Liver (tissue), 3 donors: ENCODE results near the gene ZBTB8B.

ENCODE experiments used
- CTCF ChIP-seq: fragments of 150-350 bp; IDR thresholded peaks from 2 replicates; pipeline ENCODE4 v1.5.1; 2017; ENCODE audit warnings: improper control_type of control experiment, low read depth, low read length; ENCODE audit not compliant: missing input control
- FOXA1 ChIP-seq: IDR thresholded peaks from 2 replicates; pipeline ENCODE4 v1.6.1; 2016; ENCODE audit warnings: antibody characterized with exemption
- JUND ChIP-seq, 2 donors: IDR thresholded peaks; 2 replicates each; pipeline ENCODE4 v1.6.1; 2016; ENCODE audit warnings: antibody characterized with exemption in 2 of 2
- REST ChIP-seq: IDR thresholded peaks from 2 replicates; pipeline ENCODE4 v1.6.1; 2016; ENCODE audit warnings: antibody characterized with exemption, mild to moderate bottlenecking
- RXRA ChIP-seq, 2 donors: IDR thresholded peaks; 2 replicates each; pipeline ENCODE4 v1.6.1; 2017 to 2018; ENCODE audit warnings: antibody characterized with exemption in 2 of 2, mild to moderate bottlenecking in 1 of 2
- SP1 ChIP-seq: IDR thresholded peaks from 2 replicates; pipeline ENCODE4 v1.6.1; 2018; ENCODE audit warnings: antibody characterized with exemption, mild to moderate bottlenecking
- YY1 ChIP-seq: IDR thresholded peaks from 2 replicates; pipeline ENCODE4 v1.6.1; 2016; ENCODE audit warnings: antibody characterized with exemption, mild to moderate bottlenecking
- donor health status: healthy.
- donor health status: healthy.

GRCh38 chr1:32466761-32467160 lies 1.9 kb downstream of the ZBTB8B start:
- TF ChIP-seq CTCF: no peak
- no peak for TF ChIP-seq RXRA (IDR thresholded peaks at IDR 0.05)
- TF ChIP-seq FOXA1: no peak
- TF ChIP-seq REST: no peak
- no peak for TF ChIP-seq YY1
- no peak for TF ChIP-seq JUND (IDR thresholded peaks at IDR 0.05)
- TF ChIP-seq SP1: no peak
